K562 (cell line): ENCODE measurements around the gene PKLR. TPM values are rescaled to one million over a fixed set of nuclear protein-coding genes. Genes with fewer than 3 reads are reported as not detected.

ENCODE experiments used
- BCL6 ChIP-seq: fragments of 250-450 bp; sonication (Bioruptor Pico); IDR thresholded peaks from 2 replicates; pipeline ENCODE4 v1.4.0; 2020
- CTBP1 ChIP-seq: fragments of 450-650 bp; IDR thresholded peaks from 2 replicates; pipeline ENCODE4 v1.6.1; 2016; ENCODE audit warnings: borderline replicate concordance
- ELK3 ChIP-seq: fragments of 450-650 bp; formaldehyde crosslinking; IDR thresholded peaks from 2 replicates; pipeline ENCODE4 v1.4.0; 2020; ENCODE audit warnings: mild to moderate bottlenecking
- FOXA3 ChIP-seq, 2 experiments: fragments of 450-650 bp in 1 of 2; sonication (generic) in 1 of 2; formaldehyde crosslinking; IDR thresholded peaks in 1 of 2; conservative IDR thresholded peaks in 1 of 2; 2 replicates each; pipeline versions ENCODE4 v1.4.0 to v1.8.0; 2020 to 2022; ENCODE audit warnings: mild to moderate bottlenecking in 2 of 2, missing genetic modification reagents in 1 of 2
- FOXP1 ChIP-seq: sonication (generic); formaldehyde crosslinking; IDR thresholded peaks from 2 replicates; pipeline ENCODE4 v1.8.0; 2022; ENCODE audit warnings: mild to moderate bottlenecking, missing genetic modification reagents
- KAT2B ChIP-seq: IDR thresholded peaks from one replicate; pipeline ENCODE4 v1.6.1; 2012; ENCODE audit warnings: low read depth, mild to moderate bottlenecking, control low read depth, inconsistent platforms, low read length, moderate library complexity
- MYC ChIP-seq, 2 experiments: fragments of 250-450 bp in 1 of 2; sonication (Bioruptor Pico) in 1 of 2; IDR thresholded peaks; 2 replicates each; pipeline versions ENCODE4 v1.5.1 to v1.6.1; 2012 to 2021; ENCODE audit warnings: low read depth in 2 of 2, borderline replicate concordance in 1 of 2, improper control_type of control experiment in 1 of 2, low read length in 1 of 2, mild to moderate bottlenecking in 1 of 2, moderate library complexity in 1 of 2
- NUFIP1 ChIP-seq: fragments of 450-650 bp; IDR thresholded peaks from 2 replicates; pipeline ENCODE4 v1.6.1; 2018; ENCODE audit not compliant: partially characterized antibody
- PHB2 ChIP-seq: fragments of 450-650 bp; IDR thresholded peaks from 2 replicates; pipeline ENCODE4 v1.6.1; 2017; ENCODE audit warnings: low read depth
- RBBP5 ChIP-seq: fragments of 200-600 bp; sonication (generic); IDR thresholded peaks from 2 replicates; pipeline ENCODE4 v1.6.1; 2012; ENCODE audit warnings: borderline replicate concordance, mild to moderate bottlenecking, low read length, control low read depth, inconsistent platforms; ENCODE audit not compliant: insufficient read depth, poor library complexity, severe bottlenecking
- STAT5A ChIP-seq: IDR thresholded peaks from 2 replicates; pipeline ENCODE4 v1.6.1; 2012; ENCODE audit warnings: low read length, inconsistent platforms, borderline replicate concordance
- TSC22D4 ChIP-seq: fragments of 450-650 bp; IDR thresholded peaks from 2 replicates; pipeline ENCODE4 v1.6.1; 2016; ENCODE audit warnings: missing genetic modification characterization, missing biosample characterization, control low read depth
- ZNF280B ChIP-seq: fragments of 250-450 bp; sonication (Bioruptor Pico); IDR thresholded peaks from 2 replicates; pipeline ENCODE4 v1.5.1; 2021; ENCODE audit warnings: mild to moderate bottlenecking
- ZNF583 ChIP-seq: fragments of 250-450 bp; sonication (Bioruptor Pico); IDR thresholded peaks from 2 replicates; pipeline ENCODE4 v1.4.0; 2020
- ZNF639 ChIP-seq, 2 experiments: fragments of 200-800 bp in 1 of 2; sonication (Bioruptor generic) in 1 of 2; sonication (generic) in 1 of 2; formaldehyde crosslinking in 1 of 2; IDR thresholded peaks in 1 of 2; conservative IDR thresholded peaks in 1 of 2; 2 replicates each; pipeline versions ENCODE4 v1.5.0 to v1.6.1; 2016 to 2020; ENCODE audit warnings: missing compliant biosample characterization in 1 of 2, missing genetic modification characterization in 1 of 2, missing genetic modification reagents in 1 of 2
- polyA plus RNA-seq, 8 experiments: library from polyadenylated mRNA; depleted of rRNA in 4 of 8; stranded (reverse) in 5 of 8; unstranded in 3 of 8; fragments of >200 nt; fragmentation: Nextera tagmentation in 2 of 8; fragmentation: Illumina TruSeq in 1 of 8; extraction: Ambion mirVana in 2 of 8; extraction: Trizol in 1 of 8; gene quantifications; 2 replicates each; pipeline versions ENCODE4 v1.2.1 to v1.2.3, GENCODE V29; 2011 to 2014; ENCODE audit warnings: inconsistent platforms in 1 of 8, missing spikeins in 1 of 8
- total RNA-seq, 7 experiments: library from RNA; depleted of rRNA in 6 of 7; stranded (reverse); fragments of >200 nt in 6 of 7; fragmentation: Illumina TruSeq in 2 of 7; extraction: Trizol in 2 of 7; gene quantifications; 2 replicates each; pipeline versions ENCODE4 v1.2.1 to v1.2.3, GENCODE V29; 2011 to 2021; ENCODE audit warnings: low replicate concordance in 1 of 7

PKLR gene
- total and polyA plus RNA-seq, 9 of the 15 experiments (the other 6 are each of a cell fraction or from before 2014, with no cell fraction given), result 10.7 to 78.4 (median 38.2) TPM

GRCh38 chr1:155307247-155307740, 6.1 kb upstream of the PKLR start (continued):
- no peak for TF ChIP-seq ZNF280B (CRISPR knock-in tag)
- TF ChIP-seq MYC (IDR thresholded peaks at IDR 0.05; ENCODE audit: low read depth, low read length), result no peak
- peak; percentile 93; the same call in 1 of the 2 replicates for TF ChIP-seq MYC (CRISPR knock-in tag; IDR thresholded peaks at IDR 0.05; ENCODE audit: borderline replicate concordance, low read depth)
- TF ChIP-seq ELK3 (CRISPR knock-in tag), result no peak
- TF ChIP-seq PHB2, result no peak
- peak; percentile 66 for TF ChIP-seq NUFIP1
- no peak for TF ChIP-seq KAT2B
- TF ChIP-seq STAT5A, result no peak
- TF ChIP-seq FOXP1 (CRISPR knock-in tag), result no peak
- TF ChIP-seq ZNF583 (CRISPR knock-in tag), result peak; percentile 98
- TF ChIP-seq RBBP5, result no peak
- TF ChIP-seq TSC22D4 (tag), result no peak
- no peak for TF ChIP-seq CTBP1
- TF ChIP-seq FOXA3 (CRISPR knock-in tag; conservative IDR thresholded peaks at IDR 0.05 in 1 of 2, IDR thresholded peaks at IDR 0.05 in 1 of 2), result no peak
- peak; percentile 93 for TF ChIP-seq BCL6
- TF ChIP-seq ZNF639 (CRISPR knock-in tag; conservative IDR thresholded peaks at IDR 0.05 in 1 of 2, IDR thresholded peaks at IDR 0.05 in 1 of 2), result peak in 1 of 2 experiments; percentile 95; a peak in 2 of 4 replicates
